ENCODE data around the gene UIMC1.

GRCh38 chr5:176906796-176907195 lies 99.8 kb downstream of the UIMC1 start:
- TF ChIP-seq, protein P1, sequence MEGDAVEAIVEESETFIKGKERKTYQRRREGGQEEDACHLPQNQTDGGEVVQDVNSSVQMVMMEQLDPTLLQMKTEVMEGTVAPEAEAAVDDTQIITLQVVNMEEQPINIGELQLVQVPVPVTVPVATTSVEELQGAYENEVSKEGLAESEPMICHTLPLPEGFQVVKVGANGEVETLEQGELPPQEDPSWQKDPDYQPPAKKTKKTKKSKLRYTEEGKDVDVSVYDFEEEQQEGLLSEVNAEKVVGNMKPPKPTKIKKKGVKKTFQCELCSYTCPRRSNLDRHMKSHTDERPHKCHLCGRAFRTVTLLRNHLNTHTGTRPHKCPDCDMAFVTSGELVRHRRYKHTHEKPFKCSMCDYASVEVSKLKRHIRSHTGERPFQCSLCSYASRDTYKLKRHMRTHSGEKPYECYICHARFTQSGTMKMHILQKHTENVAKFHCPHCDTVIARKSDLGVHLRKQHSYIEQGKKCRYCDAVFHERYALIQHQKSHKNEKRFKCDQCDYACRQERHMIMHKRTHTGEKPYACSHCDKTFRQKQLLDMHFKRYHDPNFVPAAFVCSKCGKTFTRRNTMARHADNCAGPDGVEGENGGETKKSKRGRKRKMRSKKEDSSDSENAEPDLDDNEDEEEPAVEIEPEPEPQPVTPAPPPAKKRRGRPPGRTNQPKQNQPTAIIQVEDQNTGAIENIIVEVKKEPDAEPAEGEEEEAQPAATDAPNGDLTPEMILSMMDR (IDR thresholded peaks at IDR 0.05), result no peak
- TF ChIP-seq EZH2 (IDR thresholded peaks at IDR 0.05), result no peak
- no peak for TF ChIP-seq EZH2phosphoT487 (IDR thresholded peaks at IDR 0.05)
